CD14-positive monocyte (primary cell): ENCODE results near the gene NBAS. TPM values are rescaled to one million over a fixed set of nuclear protein-coding genes. Genes with fewer than 3 reads are reported as not detected.

Experiments used
- DNase-seq, 3 donors: peaks; one replicate each; pipeline ENCODE4 v3.0.0-alpha.2; 2011 to 2022
- H2AFZ ChIP-seq: 2 replicates; pipeline ENCODE4 v1.6.0; 2012; ENCODE audit warnings: mild to moderate bottlenecking, low read depth, low read length, inconsistent platforms; ENCODE audit not compliant: insufficient read depth, poor library complexity, severe bottlenecking
- H3K27ac ChIP-seq, 2 donors: 1 replicate in 1 of 2; 2 replicates in 1 of 2; pipeline ENCODE4 v1.5.1; 2012 to 2013; ENCODE audit warnings: low read length in 2 of 2, control low read depth in 1 of 2, inconsistent platforms in 1 of 2, low read depth in 1 of 2, mild to moderate bottlenecking in 1 of 2
- H3K27me3 ChIP-seq, 2 donors: one replicate each; pipeline versions ENCODE4 v1.6.0 to v1.6.1; 2011 to 2013; ENCODE audit warnings: low read length in 2 of 2; ENCODE audit not compliant: control insufficient read depth in 2 of 2, insufficient read depth in 2 of 2
- H3K36me3 ChIP-seq, 2 donors: replicated peaks in 1 of 2; 1 replicate in 1 of 2; 2 replicates in 1 of 2; pipeline versions ENCODE4 v1.5.1 to v1.6.1; 2012 to 2013; ENCODE audit warnings: low read length in 2 of 2, control low read depth in 1 of 2, inconsistent platforms in 1 of 2, mild to moderate bottlenecking in 1 of 2; ENCODE audit not compliant: insufficient read depth in 2 of 2, control insufficient read depth in 1 of 2
- H3K4me1 ChIP-seq, 2 donors: 1 replicate in 1 of 2; 2 replicates in 1 of 2; pipeline versions ENCODE4 v1.5.1 to v1.6.1; 2012 to 2013; ENCODE audit warnings: low read length in 2 of 2, control low read depth in 1 of 2, inconsistent platforms in 1 of 2, mild to moderate bottlenecking in 1 of 2, moderate library complexity in 1 of 2; ENCODE audit not compliant: insufficient read depth in 2 of 2, control insufficient read depth in 1 of 2
- H3K4me2 ChIP-seq: replicated peaks from 2 replicates; pipeline ENCODE3; 2012; ENCODE audit warnings: low read length, moderate library complexity, mild to moderate bottlenecking; ENCODE audit not compliant: poor library complexity, severe bottlenecking; ENCODE audit errors: extremely low read depth
- H3K4me3 ChIP-seq, 3 experiments: fragments of 200-600 bp in 1 of 3; sonication (generic) in 1 of 3; replicated peaks in 1 of 3; 1 replicate in 2 of 3; 2 replicates in 1 of 3; pipeline ENCODE4 v1.5.1; 2011 to 2013; ENCODE audit warnings: low read length in 3 of 3, mild to moderate bottlenecking in 3 of 3, control low read depth in 2 of 3, low read depth in 2 of 3, inconsistent platforms in 1 of 3, moderate library complexity in 1 of 3
- H3K79me2 ChIP-seq: 2 replicates; pipeline ENCODE4 v1.6.0; 2012; ENCODE audit warnings: mild to moderate bottlenecking, control low read depth, inconsistent platforms, low read length, moderate library complexity; ENCODE audit not compliant: insufficient read depth
- H3K9ac ChIP-seq: 2 replicates; pipeline ENCODE4 v1.6.0; 2017; ENCODE audit warnings: low read length, mild to moderate bottlenecking; ENCODE audit not compliant: insufficient read depth, poor library complexity, severe bottlenecking
- H3K9me3 ChIP-seq, 2 donors: replicated peaks in 1 of 2; 1 replicate in 1 of 2; 2 replicates in 1 of 2; pipeline versions ENCODE4 v1.5.1 to v1.6.1; 2012 to 2013; ENCODE audit warnings: low read length in 2 of 2, control low read depth in 1 of 2; ENCODE audit not compliant: control insufficient read depth in 1 of 2, insufficient read depth in 1 of 2
- H4K20me1 ChIP-seq: 2 replicates; pipeline ENCODE4 v1.6.0; 2012; ENCODE audit warnings: mild to moderate bottlenecking, low read length, control low read depth, moderate library complexity; ENCODE audit not compliant: insufficient read depth
- H3K27ac Mint-ChIP-seq, 7 donors: one replicate each; pipeline ENCODE4 v1.8.0; 2020; ENCODE audit warnings: mild to moderate bottlenecking in 7 of 7, mixed read lengths in 7 of 7, moderate library complexity in 6 of 7, inconsistent platforms in 2 of 7
- H3K27me3 Mint-ChIP-seq, 3 donors: one replicate each; pipeline ENCODE4 v1.8.0; 2021 to 2022; ENCODE audit warnings: low read depth in 3 of 3, mild to moderate bottlenecking in 3 of 3, mixed read lengths in 3 of 3, moderate library complexity in 3 of 3, inconsistent platforms in 1 of 3
- H3K36me3 Mint-ChIP-seq, 2 donors: one replicate each; pipeline ENCODE4 v1.8.0; 2020; ENCODE audit warnings: mixed read lengths in 2 of 2, inconsistent platforms in 1 of 2, mild to moderate bottlenecking in 1 of 2
- H3K4me1 Mint-ChIP-seq: one replicate; pipeline ENCODE4 v1.8.0; 2020; ENCODE audit warnings: mild to moderate bottlenecking, mixed read lengths
- H3K4me3 Mint-ChIP-seq, 2 donors: one replicate each; pipeline ENCODE4 v1.8.0; 2020; ENCODE audit warnings: mild to moderate bottlenecking in 2 of 2, mixed read lengths in 2 of 2, moderate library complexity in 1 of 2
- H3K9me3 Mint-ChIP-seq, 7 donors: one replicate each; pipeline ENCODE4 v1.8.0; 2020 to 2022; ENCODE audit warnings: mixed read lengths in 7 of 7, mild to moderate bottlenecking in 6 of 7, moderate library complexity in 6 of 7, inconsistent platforms in 2 of 7
- CTCF ChIP-seq: fragments of 200-600 bp; IDR thresholded peaks from one replicate; pipeline ENCODE4 v1.8.0; 2022; ENCODE audit warnings: antibody characterized with exemption, mild to moderate bottlenecking
- WGBS: methylation state at CpG from one replicate; pipeline ENCODE4 v1.1.5; 2013; ENCODE audit warnings: missing lambda C conversion rate; ENCODE audit not compliant: insufficient coverage; 5-methylcytosine and 5-hydroxymethylcytosine counted together
- intact Hi-C, 2 donors: fragments of 100-400 bp; cut with micrococcal nuclease; formaldehyde crosslinking; loops; one replicate each; pipeline versions ENCODE4 v1.15.0 to v1.15.1; 2023
- polyA plus RNA-seq, 3 donors: library from polyadenylated mRNA; depleted of rRNA in 1 of 3; unstranded in 2 of 3; stranded (reverse) in 1 of 3; fragments of 300-500 nt in 2 of 3; fragments of >200 nt in 1 of 3; fragmentation: Illumina TruSeq in 2 of 3; gene quantifications; 1 replicate in 2 of 3; 2 replicates in 1 of 3; pipeline ENCODE4 v1.2.3, GENCODE V29; 2012 to 2021

The NBAS gene
- polyA plus RNA-seq, 3 donors = 8.9 to 10.9 (median 8.9) TPM

GRCh38 chr2:15359716-15360531 lies 201.2 kb downstream of the NBAS start:
- H2AFZ ChIP-seq = no peak overlapping the region
- no peaks in the 10 kb centered on the region for H3K9me3 ChIP-seq
- H3K4me2 ChIP-seq = no peak overlapping the region
- H3K79me2 ChIP-seq = no peaks in the 10 kb centered on the region
- no peaks in the 10 kb centered on the region for H3K27me3 ChIP-seq
- no peak for TF ChIP-seq CTCF
- DNase-seq = no peak
- H3K4me1 ChIP-seq = no peaks in the 10 kb centered on the region
- Mint-ChIP-seq H3K27ac (no peak overlapping the region), H3K9me3 (peaks cover 0 to 3% (median 0%) of the 10 kb centered on the region in 7 donors), H3K4me3 (no peak overlapping the region), H3K36me3 (peaks cover 53 to 59% of the 10 kb centered on the region in 2 donors), H3K27me3 (no peaks in the 10 kb centered on the region), H3K4me1 (no peaks in the 10 kb centered on the region)
- no CpG with 5 or more reads among the region's 5 CpGs for WGBS
- peaks cover 12 to 58% of the 10 kb centered on the region in 2 donors for H3K36me3 ChIP-seq
- no peaks in the 10 kb centered on the region for H4K20me1 ChIP-seq
- no peak overlapping the region for H3K4me3 ChIP-seq
- H3K9ac ChIP-seq = no peak overlapping the region
- intact Hi-C loops = no loop called here
- H3K27ac ChIP-seq = no peak overlapping the region

GRCh38 chr2:15357922-15358321 lies 203.2 kb downstream of the NBAS start:
- Mint-ChIP-seq H3K4me1 (no peaks in the 10 kb centered on the region), H3K36me3 (peaks cover 56 to 66% of the 10 kb centered on the region in 2 donors), H3K4me3 (no peak overlapping the region), H3K27ac (no peak overlapping the region), H3K9me3 (peaks cover 0 to 3% (median 0%) of the 10 kb centered on the region in 7 donors), H3K27me3 (peaks cover 0 to 1% (median 0%) of the 10 kb centered on the region in 3 donors)
- no peaks in the 10 kb centered on the region for H3K79me2 ChIP-seq
- H2AFZ ChIP-seq = no peak overlapping the region
- peaks cover 13 to 63% of the 10 kb centered on the region in 2 donors for H3K36me3 ChIP-seq
- no peaks in the 10 kb centered on the region for H3K27me3 ChIP-seq
- DNase-seq = no peak
- H3K4me3 ChIP-seq = no peak overlapping the region
- H3K4me1 ChIP-seq = no peaks in the 10 kb centered on the region
- no peak for TF ChIP-seq CTCF
- no peak overlapping the region for H3K9ac ChIP-seq
- H3K4me2 ChIP-seq = no peak overlapping the region
- WGBS = 100% methylated on average over 3 of the region's 5 CpGs
- no peak overlapping the region for H3K27ac ChIP-seq
- intact Hi-C loops = no loop called here
- no peaks in the 10 kb centered on the region for H4K20me1 ChIP-seq
- H3K9me3 ChIP-seq = no peaks in the 10 kb centered on the region
